Measurements from ENCODE around the gene MAN1A2.

GRCh38 chr1:117473063-117473462, 105.8 kb downstream of the MAN1A2 start:
- TF ChIP-seq POLR2A (IDR thresholded peaks at IDR 0.05) (no peak), CTCF (IDR thresholded peaks at IDR 0.05) (no peak)
